RPMI7951 (cell line): ENCODE measurements around the gene ZNF821. TPM values are rescaled to one million over a fixed set of nuclear protein-coding genes. Genes with fewer than 3 reads are reported as not detected.
A peak's percentile ranks its signal among the peaks of the same experiment; 100 is the strongest.
"Not testable (repeated sequence)": the region's sequence is repeated elsewhere in the genome, so short reads cannot be mapped to it uniquely, and the experiment has no call there.

Experiments
- DNase-seq: peaks from one replicate; pipeline ENCODE4 v3.0.0-alpha.2; 2012; ENCODE audit warnings: low read depth
- total RNA-seq: library from RNA; depleted of rRNA; stranded (reverse); fragments of >200 nt; shearing (Covaris generic); gene quantifications from 2 replicates; pipeline ENCODE4 v1.2.3, GENCODE V29; 2014

Gene ZNF821
- total RNA-seq, 1 experiment from 2014 or later: 3.4 TPM

GRCh38 chr16:71902656-71903365 is 18.8 kb upstream of the ZNF821 start:
- DNase-seq: no peak

- no peak for DNase-seq
Observed at GRCh38 chr16:71899171-71899570, 15.2 kb upstream of the ZNF821 start.

- DNase-seq: no peak
Observed at GRCh38 chr16:71896764-71897368, 12.9 kb upstream of the ZNF821 start.

- peak; percentile 42 for DNase-seq
Observed at GRCh38 chr16:71895679-71896365, 11.8 kb upstream of the ZNF821 start.

GRCh38 chr16:71894921-71895678 is 11.1 kb upstream of the ZNF821 start, which contains the start of gene IST1:
TSS of gene IST1 (plus strand) at chr16:71895531. CDS start at chr16:71915641, 20,110 bp downstream.
- peak; percentile 99 for DNase-seq

GRCh38 chr16:71894229-71894920 is 10.4 kb upstream of the ZNF821 start:
- peak; percentile 71 for DNase-seq

- DNase-seq: no peak
Observed at GRCh38 chr16:71893888-71894228, 9.9 kb upstream of the ZNF821 start.

- DNase-seq: no peak
Observed at GRCh38 chr16:71889147-71889546, 5.2 kb upstream of the ZNF821 start.

GRCh38 chr16:71885261-71885650 is 1.3 kb upstream of the ZNF821 start:
- DNase-seq: no peak

GRCh38 chr16:71883168-71883848 is 674 bp downstream of the ZNF821 start:
- DNase-seq: peak; percentile 12

- DNase-seq: peak; percentile 70
Observed at GRCh38 chr16:71882505-71883167, 1.3 kb downstream of the ZNF821 start.

GRCh38 chr16:71880176-71880575 is 3.8 kb downstream of the ZNF821 start:
- DNase-seq: no peak

GRCh38 chr16:71878911-71879310 is 5.1 kb downstream of the ZNF821 start:
- DNase-seq: no peak

GRCh38 chr16:71873199-71873598 is 10.8 kb downstream of the ZNF821 start:
- DNase-seq: no peak

- no peak for DNase-seq
Observed at GRCh38 chr16:71870818-71871217, 13.2 kb downstream of the ZNF821 start.

- DNase-seq: no peak
Observed at GRCh38 chr16:71869089-71869488, 14.9 kb downstream of the ZNF821 start.

- no peak for DNase-seq
Observed at GRCh38 chr16:71867939-71868338, 16.0 kb downstream of the ZNF821 start.

- not testable (repeated sequence) for DNase-seq
Observed at GRCh38 chr16:71867175-71867574, 16.8 kb downstream of the ZNF821 start.

GRCh38 chr16:71865173-71865863 is 18.7 kb downstream of the ZNF821 start:
- no peak for DNase-seq

GRCh38 chr16:71863995-71864394 is 20.0 kb downstream of the ZNF821 start:
- DNase-seq: no peak
